ENCODE measurements around the gene HSD3B1. TPM values are rescaled to one million over a fixed set of nuclear protein-coding genes. Genes with fewer than 3 reads are reported as not detected.

The HSD3B1 gene
- total RNA-seq, 2 experiments from 2014 or later, result not detected

GRCh38 chr1:119471566-119471965 lies 35.4 kb upstream of the HSD3B1 start:
- TF ChIP-seq CTCF (IDR thresholded peaks at IDR 0.05), result no peak
- H3K4me1 Mint-ChIP-seq (ENCODE audit: low read depth), result no peaks in the 10 kb centered on the region
- Histone ChIP-seq H3K36me3 (ENCODE audit: insufficient read depth, low read length) (no peaks in the 10 kb centered on the region), H3K4me3 (ENCODE audit: low read length) (no peak overlapping the region), H3K4me1 (ENCODE audit: insufficient read depth, low read length) (no peaks in the 10 kb centered on the region), H3K27ac (ENCODE audit: low read depth in 1 of 2, low read length in 2 of 2) (no peak overlapping the region), H3K9me3 (ENCODE audit: control insufficient read depth in 1 of 2, insufficient read depth in 1 of 2, low read length in 2 of 2) (no peaks in the 10 kb centered on the region), H3K27me3 (ENCODE audit: control insufficient read depth in 1 of 2, insufficient read depth in 2 of 2, low read length in 2 of 2) (peaks cover 0 to 2% of the 10 kb centered on the region in 2 experiments)
- ChIA-PET POLR2A (no interaction called here), CTCF (no interaction called here)
- ATAC-seq (ENCODE audit: poor library complexity), result no peak
- no peak overlapping the region for H3K4me3 Mint-ChIP-seq
- H3K27ac Mint-ChIP-seq, result no peak overlapping the region
- DNase-seq, result no peak
- H3K9me3 Mint-ChIP-seq, result no peaks in the 10 kb centered on the region
- peaks cover 8% of the 10 kb centered on the region for H3K27me3 Mint-ChIP-seq
- H3K36me3 Mint-ChIP-seq (ENCODE audit: low read depth), result no peaks in the 10 kb centered on the region
- intact Hi-C loops (cut with DNase I, micrococcal nuclease), result no loop called here

GRCh38 chr1:119472080-119472818 lies 34.8 kb upstream of the HSD3B1 start:
- intact Hi-C loops (cut with DNase I, micrococcal nuclease), result no loop called here
- DNase-seq (no peak), ATAC-seq (ENCODE audit: poor library complexity) (no peak)
- Mint-ChIP-seq H3K36me3 (ENCODE audit: low read depth) (no peaks in the 10 kb centered on the region), H3K27ac (no peak overlapping the region), H3K4me3 (no peak overlapping the region), H3K4me1 (ENCODE audit: low read depth) (no peaks in the 10 kb centered on the region), H3K27me3 (peaks cover 8% of the 10 kb centered on the region), H3K9me3 (no peaks in the 10 kb centered on the region)
- no peaks in the 10 kb centered on the region for H3K9me3 ChIP-seq (ENCODE audit: control insufficient read depth in 1 of 2, insufficient read depth in 1 of 2, low read length in 2 of 2)
- H3K4me1 ChIP-seq (ENCODE audit: insufficient read depth, low read length), result no peaks in the 10 kb centered on the region
- no peak overlapping the region for H3K27ac ChIP-seq (ENCODE audit: low read depth in 1 of 2, low read length in 2 of 2)
- no peak for TF ChIP-seq CTCF (IDR thresholded peaks at IDR 0.05)
- ChIA-PET POLR2A (no interaction called here), CTCF (no interaction called here)
- H3K36me3 ChIP-seq (ENCODE audit: insufficient read depth, low read length), result no peaks in the 10 kb centered on the region
- H3K27me3 ChIP-seq (ENCODE audit: control insufficient read depth in 1 of 2, insufficient read depth in 2 of 2, low read length in 2 of 2), result peaks cover 0 to 2% of the 10 kb centered on the region in 2 experiments
- no peak overlapping the region for H3K4me3 ChIP-seq (ENCODE audit: low read length)

- Histone ChIP-seq H3K9me3 (ENCODE audit: control insufficient read depth in 1 of 2, insufficient read depth in 1 of 2, low read length in 2 of 2) (no peaks in the 10 kb centered on the region), H3K27me3 (ENCODE audit: control insufficient read depth in 1 of 2, insufficient read depth in 2 of 2, low read length in 2 of 2) (peaks cover 0 to 2% of the 10 kb centered on the region in 2 experiments), H3K27ac (ENCODE audit: low read depth in 1 of 2, low read length in 2 of 2) (no peak overlapping the region), H3K36me3 (ENCODE audit: insufficient read depth, low read length) (no peaks in the 10 kb centered on the region), H3K4me3 (ENCODE audit: low read length) (no peak overlapping the region), H3K4me1 (ENCODE audit: insufficient read depth, low read length) (no peaks in the 10 kb centered on the region)
- ChIA-PET POLR2A (no interaction called here), CTCF (no interaction called here)
- no peak for TF ChIP-seq CTCF (IDR thresholded peaks at IDR 0.05)
- Mint-ChIP-seq H3K9me3 (no peaks in the 10 kb centered on the region), H3K36me3 (ENCODE audit: low read depth) (no peaks in the 10 kb centered on the region), H3K4me3 (no peak overlapping the region), H3K4me1 (ENCODE audit: low read depth) (no peaks in the 10 kb centered on the region), H3K27ac (no peak overlapping the region), H3K27me3 (peaks cover 8% of the 10 kb centered on the region)
- DNase-seq (no peak), ATAC-seq (ENCODE audit: poor library complexity) (no peak)
- intact Hi-C loops (cut with DNase I, micrococcal nuclease), result no loop called here
These were observed 34.2 kb upstream of the HSD3B1 start for GRCh38 chr1:119472819-119473175.
